GM19463 (cell line): ENCODE results near the gene KRT12.

Experiments used
- ATAC-seq: cut with Tn5 transposase; IDR thresholded peaks from one replicate; pipeline ENCODE4 v1.9.1; 2021; ENCODE audit warnings: mild to moderate bottlenecking, moderate library complexity; ENCODE audit not compliant: unreplicated experiment

The KRT12 gene

DNA sequence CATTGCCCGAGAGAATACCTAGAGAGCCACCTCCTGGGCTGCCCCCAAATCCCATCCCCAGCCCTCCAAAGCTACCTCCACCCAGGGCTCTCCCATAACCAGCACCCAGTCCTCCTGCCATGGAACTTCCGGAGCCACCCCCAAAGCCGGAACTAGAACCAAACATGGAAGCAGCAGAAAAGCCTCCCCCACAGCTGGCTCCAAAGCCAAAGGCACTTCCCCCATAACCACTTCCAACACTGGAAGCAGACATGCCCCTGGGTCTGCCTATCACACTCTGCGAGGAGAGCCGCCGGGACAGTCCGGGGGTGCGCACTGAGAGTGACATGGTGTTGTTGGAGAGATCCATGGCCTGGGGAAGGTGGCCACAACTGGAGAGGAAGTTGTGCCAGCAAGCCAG lies at the start of gene KRT12:
Gene KRT12 (minus strand): TSS at position 386 of the 400 bp plus-strand sequence. CDS start 37 bp downstream, at position 349.
- no peak for ATAC-seq

- no peak for ATAC-seq
These were observed 49.3 kb upstream of the KRT12 start for GRCh38 chr17:40916366-40916765.

GRCh38 chr17:40915721-40916256 lies 48.8 kb upstream of the KRT12 start:
- ATAC-seq: no peak

DNA sequence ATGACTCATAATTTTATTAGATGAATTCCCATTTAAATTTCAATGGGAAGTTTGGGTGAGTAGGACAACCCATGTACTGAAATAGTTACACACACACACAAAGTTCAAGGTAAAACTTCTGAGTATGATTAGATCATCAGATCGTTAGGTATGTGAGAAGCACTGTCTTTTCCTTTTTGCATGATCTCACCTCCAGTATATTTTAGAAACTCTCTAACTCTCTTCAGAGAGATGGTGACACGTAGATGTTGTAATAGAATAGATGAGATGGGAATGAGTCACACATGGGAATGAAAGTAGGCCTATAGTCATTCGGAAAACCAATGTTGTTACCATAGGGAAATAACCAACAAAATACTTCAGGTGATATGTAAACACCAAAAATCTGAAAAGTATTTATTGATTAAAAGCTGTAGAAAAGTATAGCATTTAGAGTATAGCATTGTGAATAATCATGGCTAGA lies 48.2 kb upstream of the KRT12 start:
- no peak for ATAC-seq

GRCh38 chr17:40914075-40914855 lies 47.2 kb upstream of the KRT12 start:
- no peak for ATAC-seq

DNA sequence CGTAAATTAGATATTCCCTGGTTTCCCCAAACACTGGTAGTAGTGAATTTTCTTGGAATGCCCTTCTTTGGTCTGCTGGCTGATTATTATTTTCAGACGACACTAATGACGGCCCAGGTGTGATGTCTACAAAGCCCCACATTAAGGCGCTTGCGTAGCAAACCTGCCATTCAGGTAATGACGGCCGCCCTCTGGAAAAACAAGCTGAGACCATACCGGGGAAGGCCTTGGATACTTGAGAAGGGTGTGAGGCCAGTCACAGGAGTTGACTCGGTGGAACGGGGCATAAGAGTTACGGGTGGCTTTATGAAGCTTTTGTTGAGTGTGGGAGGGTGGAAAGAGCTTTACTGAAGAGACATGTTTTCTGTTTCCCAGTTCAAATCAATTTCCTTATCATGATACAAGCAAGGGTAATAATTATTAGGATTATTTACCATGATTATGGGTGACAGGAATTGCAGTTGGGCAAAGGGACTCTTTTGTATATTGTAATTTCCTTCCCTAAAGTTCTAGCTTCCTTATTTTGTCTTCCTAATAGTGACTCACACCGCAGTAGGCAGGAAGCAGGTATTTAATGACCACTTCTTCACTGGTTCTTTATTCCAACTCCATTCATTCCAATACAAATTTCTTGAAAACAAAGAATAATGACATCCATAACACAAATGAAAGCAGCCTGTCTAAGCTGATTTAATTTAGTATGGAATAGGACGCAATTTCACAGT lies 45.6 kb upstream of the KRT12 start:
- ATAC-seq: no peak

DNA sequence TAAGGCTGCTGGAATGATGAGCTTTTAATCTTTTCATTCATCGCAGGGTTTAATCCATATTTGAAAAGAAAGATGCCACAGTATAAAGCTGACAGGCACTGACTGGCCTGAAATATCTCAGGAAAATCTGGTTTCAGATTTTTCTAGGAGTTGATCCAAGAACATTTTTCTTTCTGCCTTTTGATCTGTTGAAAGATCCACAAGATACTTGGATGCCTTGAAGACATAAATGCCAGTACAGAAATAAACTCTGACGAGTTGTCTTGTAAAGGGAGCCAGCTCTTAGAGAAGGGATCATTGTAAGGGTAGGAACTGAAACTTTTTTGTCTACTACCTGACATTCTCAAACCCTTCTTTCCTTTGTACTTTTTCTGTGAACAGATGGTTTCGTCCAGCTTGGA lies 43.4 kb upstream of the KRT12 start:
- ATAC-seq: no peak

GRCh38 chr17:40909755-40910154 lies 42.7 kb upstream of the KRT12 start:
- ATAC-seq: no peak

- no peak for ATAC-seq
These were observed 42.3 kb upstream of the KRT12 start for GRCh38 chr17:40909351-40909750.

DNA sequence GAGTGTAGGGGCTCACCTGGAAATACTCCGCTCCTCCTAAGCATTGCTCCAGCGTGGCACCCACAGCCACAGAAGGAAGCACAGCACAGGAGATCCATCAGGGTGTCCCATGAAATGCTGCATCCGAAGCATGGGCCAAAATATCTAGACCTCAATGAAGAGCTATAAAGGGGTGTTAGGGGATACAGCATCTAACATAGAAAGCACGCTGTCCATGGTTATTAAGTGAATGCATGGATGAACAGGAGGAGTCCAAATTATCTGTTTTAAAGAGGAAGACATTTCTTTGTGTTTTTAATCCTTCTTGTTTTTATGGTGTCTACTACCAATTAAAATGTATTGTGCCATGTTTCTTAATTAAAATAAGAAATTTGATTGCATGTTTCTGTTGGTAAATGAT lies 39.6 kb upstream of the KRT12 start:
- ATAC-seq: no peak

DNA sequence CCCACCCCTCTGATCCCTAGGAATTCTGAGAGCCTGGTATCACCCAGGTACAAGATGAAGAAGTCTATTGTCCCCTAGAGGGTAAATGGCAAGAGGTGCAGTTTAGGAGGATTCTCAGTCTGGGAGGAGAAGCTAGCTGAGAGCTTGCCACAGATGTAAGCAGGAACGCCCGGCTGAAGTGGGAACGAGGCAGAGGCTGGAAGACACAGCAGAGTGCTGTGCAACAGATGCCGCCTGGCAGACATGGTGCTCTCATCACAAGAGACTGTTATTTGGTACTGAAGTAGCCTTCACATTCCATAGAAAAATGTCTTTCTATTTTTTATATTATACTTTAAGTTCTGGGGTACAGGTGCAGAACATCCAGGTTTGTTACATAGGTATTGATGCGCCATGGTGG lies 38.3 kb upstream of the KRT12 start:
- no peak for ATAC-seq

DNA sequence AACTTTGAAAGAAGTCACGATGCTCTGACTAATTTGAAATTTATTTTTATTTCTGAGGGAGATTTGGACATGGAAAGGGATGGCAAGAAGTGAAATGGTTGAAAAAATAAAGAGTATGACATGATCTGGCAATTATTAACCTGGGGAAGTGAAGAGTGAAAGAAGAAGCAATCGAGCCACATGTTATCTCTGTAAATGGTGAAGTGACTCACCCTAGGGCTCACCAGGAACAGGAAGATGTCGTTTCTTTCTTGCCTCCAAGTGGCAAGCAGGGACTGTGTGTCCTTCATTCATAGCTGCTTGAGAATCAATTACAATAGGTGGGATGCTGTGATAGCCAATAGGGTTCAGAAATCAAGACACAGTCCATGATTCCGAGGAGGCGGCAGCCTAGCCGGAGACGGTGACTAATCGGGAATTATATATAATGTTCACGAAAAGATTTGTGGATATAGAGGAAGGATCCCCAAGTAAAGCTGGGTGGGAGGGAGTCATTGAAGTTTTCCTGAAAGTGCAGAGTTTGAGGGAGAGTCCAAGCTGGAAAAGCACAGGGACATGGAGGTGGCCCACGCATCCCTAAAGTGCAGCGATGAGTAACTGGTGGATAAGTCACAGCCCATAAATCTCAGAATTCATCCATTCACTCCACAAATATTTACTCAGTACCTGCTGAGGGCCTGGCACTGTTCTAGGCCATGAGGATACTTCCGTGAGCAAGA lies 36.3 kb upstream of the KRT12 start:
- no peak for ATAC-seq

DNA sequence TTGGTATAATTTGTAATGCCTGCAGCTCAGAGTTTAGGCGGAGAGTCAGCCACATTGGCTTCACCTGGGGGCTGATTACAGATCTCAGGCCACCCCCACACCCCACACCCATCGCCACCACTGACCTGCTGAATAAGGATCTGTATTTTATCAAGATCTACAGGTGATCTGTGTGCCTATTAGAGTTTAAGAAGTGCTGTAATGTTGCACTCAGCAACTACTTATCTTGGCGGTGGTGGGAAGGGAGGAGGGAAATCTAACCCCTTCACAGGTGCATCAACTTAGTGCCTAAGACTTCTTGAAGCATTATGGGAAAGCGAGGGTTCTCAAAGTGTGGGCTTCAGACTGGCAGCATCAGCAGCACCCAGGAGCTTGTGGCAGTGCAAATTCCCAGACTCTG lies 35.5 kb upstream of the KRT12 start:
- ATAC-seq: no peak

GRCh38 chr17:40901981-40902474 lies 35.0 kb upstream of the KRT12 start:
- no peak for ATAC-seq

- ATAC-seq: no peak
These were observed 33.9 kb upstream of the KRT12 start for GRCh38 chr17:40900809-40901356.

DNA sequence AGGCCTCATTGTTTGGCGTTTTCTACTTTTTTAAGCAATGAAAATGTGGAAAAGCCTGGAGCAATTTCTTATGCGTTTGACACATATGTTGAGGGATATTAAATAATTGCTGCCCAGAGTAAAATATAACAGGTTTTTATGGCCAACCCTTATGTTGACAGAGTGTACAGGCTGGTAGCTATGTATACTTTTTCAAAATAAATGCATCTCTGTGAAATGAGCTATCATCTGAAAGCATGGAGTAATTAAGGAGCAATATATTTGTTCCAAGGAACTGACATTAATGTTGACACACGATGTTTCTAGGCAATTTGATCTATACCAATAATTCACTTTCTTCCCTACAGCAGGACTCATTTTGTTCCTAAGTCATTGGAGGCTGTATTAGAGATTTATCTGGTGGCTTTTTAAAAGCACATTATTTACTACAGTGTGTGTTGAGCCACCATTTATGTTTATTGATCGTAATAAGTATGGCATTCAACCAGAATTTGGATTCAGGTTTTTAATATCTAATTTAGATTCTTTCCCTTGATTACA lies 30.0 kb upstream of the KRT12 start:
- ATAC-seq: no peak

DNA sequence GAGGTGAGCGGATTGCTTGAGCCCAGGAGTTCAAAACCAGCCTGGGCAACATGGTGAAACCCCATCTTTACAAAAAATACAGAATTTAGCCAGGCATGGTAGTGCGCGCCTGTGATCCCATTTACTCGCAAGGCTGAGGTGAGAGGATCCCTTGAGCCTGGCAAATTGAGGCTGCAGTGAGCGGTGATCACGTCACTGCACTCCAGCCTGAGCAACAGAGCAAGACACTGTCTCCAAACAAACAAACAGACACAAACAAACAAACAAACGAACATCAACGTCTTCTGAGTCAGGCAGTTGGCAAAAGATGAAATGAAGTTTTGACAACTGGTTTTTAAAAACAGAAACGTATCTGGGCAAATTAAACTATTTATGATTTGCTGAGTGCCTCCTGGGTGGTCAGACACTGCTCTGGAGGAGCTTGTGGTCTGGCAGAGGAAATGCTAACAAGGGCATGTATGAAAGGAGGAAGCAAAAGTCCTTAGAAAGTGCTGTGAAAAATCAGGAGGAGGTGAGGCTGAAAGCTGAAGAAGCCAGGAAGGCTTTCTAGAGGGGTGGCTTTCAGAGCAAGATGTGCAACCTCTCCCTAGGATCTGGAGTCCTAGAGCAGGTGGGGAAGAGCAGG lies 28.2 kb upstream of the KRT12 start:
- ATAC-seq: no peak

GRCh38 chr17:40888196-40888720 lies 21.2 kb upstream of the KRT12 start:
- no peak for ATAC-seq

DNA sequence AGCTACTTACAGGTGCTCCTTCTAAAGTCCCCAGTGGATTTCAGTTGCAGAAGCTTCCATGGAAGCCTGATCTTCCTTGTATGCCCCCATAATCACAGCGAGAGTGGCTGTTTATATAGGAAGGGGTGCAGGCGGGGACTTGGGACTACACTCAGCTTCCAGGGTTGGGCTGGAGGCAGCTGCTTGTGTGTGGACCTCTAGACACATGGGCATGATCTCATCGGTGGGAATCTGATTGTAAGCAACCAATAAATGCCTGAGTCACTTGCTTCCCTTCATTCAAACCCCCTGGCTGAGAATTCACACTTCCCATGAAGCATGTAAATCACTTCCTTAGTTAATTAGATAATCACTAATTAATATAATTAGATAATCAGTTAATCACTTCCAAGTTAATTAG lies 19.1 kb upstream of the KRT12 start:
- no peak for ATAC-seq
